GM18505 (cell line): ENCODE results near the gene TMEM87B.
"Not testable (repeated sequence)": the region's sequence is repeated elsewhere in the genome, so short reads cannot be mapped to it uniquely, and the experiment has no call there.

ENCODE experiments used
- ATAC-seq: cut with Tn5 transposase; IDR thresholded peaks from one replicate; pipeline ENCODE4 v1.9.1; 2021; ENCODE audit not compliant: unreplicated experiment
- POLR2A ChIP-seq: IDR thresholded peaks from 4 replicates; pipeline ENCODE4 v1.6.1; 2011; ENCODE audit warnings: borderline replicate concordance; ENCODE audit not compliant: insufficient read depth, insufficient read length; ENCODE audit errors: extremely low read depth

Gene TMEM87B

DNA sequence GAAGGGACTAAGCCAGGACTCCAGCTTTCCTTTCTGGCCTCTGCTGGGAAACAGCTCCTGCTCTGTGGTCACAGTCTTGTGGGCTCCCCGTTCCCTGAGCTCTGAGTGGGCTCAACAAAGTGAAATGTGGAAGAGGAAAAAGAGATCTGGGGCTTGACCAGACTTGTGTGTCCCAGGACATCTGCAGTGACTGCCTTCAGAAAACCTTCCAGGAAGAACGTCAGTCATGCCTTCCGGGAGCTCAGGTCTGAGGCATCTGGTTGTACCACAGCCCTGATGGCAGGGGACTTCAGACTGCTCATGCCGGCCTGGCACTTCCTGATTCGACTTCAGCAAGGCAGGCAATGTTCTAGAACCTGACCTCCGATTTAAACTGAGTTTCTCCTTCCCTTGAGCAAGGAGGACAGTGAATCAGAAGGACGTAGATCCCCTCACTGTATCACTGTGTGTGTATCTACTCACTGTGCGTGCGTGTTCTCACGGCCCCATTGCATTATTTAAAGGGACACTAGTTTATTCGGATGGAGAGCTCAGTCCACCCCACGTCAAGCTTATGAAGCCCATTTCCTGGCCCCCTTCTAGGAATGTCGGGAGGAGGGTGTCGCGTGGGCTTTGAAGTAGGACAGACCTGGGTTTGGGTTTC, 82.6 kb downstream of the TMEM87B start:
- ATAC-seq, result no peak
- TF ChIP-seq POLR2A, result no peak

DNA sequence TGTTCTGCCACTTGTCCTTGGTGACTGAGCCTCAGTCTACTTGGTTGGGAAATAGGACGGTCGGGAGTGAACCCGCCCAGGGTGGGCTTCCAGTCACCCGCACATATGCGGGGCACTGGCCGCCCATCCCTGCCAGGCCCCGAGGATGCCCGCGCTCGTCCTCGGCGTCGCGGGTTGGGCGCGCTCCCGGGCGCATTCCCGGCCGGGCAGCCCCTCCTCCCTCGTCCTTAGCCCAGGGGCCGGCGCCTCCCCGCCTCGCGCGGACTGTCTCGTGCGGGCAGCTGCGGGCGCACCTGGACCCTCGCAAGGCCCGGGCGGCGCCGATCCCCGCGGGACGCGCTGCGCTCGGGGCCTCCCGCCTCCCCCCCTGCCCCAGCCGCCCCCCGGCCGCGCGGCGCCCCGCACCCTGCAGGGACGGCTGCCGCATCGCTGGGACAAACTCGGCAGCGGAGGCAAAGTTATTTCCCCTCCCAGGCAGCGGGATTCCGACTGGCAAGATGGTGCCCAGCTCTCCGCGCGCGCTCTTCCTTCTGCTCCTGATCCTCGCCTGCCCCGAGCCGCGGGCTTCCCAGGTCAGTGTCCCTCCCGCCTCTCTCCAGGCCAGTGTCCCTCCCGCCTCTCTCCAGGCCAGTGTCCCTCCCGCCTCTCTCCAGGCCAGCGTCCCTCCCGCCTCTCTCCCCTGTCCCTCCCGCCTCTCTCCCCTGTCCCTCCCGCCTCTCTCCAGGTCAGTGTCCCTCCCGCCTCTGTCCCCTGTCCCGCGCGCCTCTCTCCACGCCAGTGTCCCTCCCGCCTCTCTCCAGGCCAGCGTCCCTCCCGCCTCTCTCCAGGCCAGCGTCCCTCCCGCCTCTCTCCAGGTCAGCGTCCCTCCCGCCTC, 83.3 kb downstream of the TMEM87B start, which contains the start of gene FBLN7:
FBLN7 (plus strand) TSS at position 227 of the 874 bp plus-strand sequence; CDS start at position 498, 271 bp downstream.
- ATAC-seq, result no peak

GRCh38 chr2:112139033-112139614, 84.1 kb downstream of the TMEM87B start:
- ATAC-seq, result not testable (repeated sequence)

More for the DNA sequence above, 83.3 kb downstream of the TMEM87B start, which contains the start of gene FBLN7:
- TF ChIP-seq POLR2A, result no peak

DNA sequence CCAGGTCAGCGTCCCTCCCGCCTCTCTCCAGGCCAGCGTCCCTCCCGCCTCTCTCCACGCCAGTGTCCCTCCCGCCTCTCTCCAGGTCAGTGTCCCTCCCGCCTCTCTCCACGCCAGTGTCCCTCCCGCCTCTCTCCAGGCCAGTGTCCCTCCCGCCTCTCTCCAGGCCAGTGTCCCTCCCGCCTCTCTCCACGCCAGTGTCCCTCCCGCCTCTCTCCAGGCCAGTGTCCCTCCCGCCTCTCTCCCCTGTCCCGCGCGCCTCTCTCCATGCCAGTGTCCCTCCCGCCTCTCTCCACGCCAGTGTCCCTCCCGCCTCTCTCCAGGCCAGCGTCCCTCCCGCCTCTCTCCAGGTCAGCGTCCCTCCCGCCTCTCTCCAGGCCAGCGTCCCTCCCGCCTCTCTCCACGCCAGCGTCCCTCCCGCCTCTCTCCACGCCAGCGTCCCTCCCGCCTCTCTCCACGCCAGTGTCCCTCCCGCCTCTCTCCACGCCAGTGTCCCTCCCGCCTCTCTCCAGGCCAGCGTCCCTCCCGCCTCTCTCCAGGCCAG, 84.7 kb downstream of the TMEM87B start:
- ATAC-seq, result not testable (repeated sequence)

- ATAC-seq, result no peak
- TF ChIP-seq POLR2A, result no peak
These were observed 85.2 kb downstream of the TMEM87B start for GRCh38 chr2:112140205-112140802.

GRCh38 chr2:112140899-112141625, 86.0 kb downstream of the TMEM87B start:
- no peak for TF ChIP-seq POLR2A
- ATAC-seq, result no peak

- ATAC-seq, result no peak
- TF ChIP-seq POLR2A, result no peak
These were observed 86.5 kb downstream of the TMEM87B start for GRCh38 chr2:112141626-112142007.

- no peak for ATAC-seq
These were observed 87.5 kb downstream of the TMEM87B start for GRCh38 chr2:112142525-112143078.

DNA sequence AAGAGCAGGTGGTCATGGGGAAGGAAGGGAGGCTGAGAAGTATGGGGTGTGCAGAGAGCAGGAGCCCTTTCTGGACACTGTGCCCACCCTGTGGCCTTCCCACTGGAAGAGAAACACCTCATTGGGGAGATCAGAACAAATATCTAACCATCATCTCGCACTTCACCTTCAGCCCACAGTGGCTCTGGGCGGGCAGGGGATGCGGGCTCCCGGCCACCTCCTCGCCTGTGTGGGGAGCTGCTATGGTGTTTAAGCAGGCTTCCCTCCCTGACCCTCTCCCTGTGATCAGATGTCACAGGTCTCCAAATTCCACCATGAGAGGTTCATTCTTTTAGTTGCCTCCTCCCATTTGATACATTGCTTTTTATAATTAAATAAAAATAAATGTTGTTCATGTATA, 88.1 kb downstream of the TMEM87B start:
- no peak for ATAC-seq
- no peak for TF ChIP-seq POLR2A

More at GRCh38 chr2:112142525-112143078, 87.5 kb downstream of the TMEM87B start:
- no peak for TF ChIP-seq POLR2A

DNA sequence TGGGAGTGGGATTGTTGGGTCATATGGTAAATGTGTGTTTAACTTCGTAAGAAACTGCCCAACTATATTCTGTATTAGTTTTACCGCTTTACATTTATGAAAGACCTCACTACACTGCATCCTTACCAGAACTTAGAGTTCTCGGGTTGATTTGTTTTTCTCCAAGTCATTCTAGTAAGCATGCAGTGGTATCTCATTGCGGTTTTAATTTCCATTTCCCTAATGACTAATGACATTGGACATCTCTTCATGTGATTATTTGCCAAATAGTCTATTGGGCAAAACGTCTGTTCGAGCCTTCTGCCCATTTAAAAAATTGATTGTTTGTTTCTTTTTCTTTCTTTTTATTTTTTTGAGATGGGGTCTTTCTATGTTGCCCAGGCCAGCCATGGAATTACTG, 89.9 kb downstream of the TMEM87B start:
- no peak for TF ChIP-seq POLR2A
- ATAC-seq, result no peak

DNA sequence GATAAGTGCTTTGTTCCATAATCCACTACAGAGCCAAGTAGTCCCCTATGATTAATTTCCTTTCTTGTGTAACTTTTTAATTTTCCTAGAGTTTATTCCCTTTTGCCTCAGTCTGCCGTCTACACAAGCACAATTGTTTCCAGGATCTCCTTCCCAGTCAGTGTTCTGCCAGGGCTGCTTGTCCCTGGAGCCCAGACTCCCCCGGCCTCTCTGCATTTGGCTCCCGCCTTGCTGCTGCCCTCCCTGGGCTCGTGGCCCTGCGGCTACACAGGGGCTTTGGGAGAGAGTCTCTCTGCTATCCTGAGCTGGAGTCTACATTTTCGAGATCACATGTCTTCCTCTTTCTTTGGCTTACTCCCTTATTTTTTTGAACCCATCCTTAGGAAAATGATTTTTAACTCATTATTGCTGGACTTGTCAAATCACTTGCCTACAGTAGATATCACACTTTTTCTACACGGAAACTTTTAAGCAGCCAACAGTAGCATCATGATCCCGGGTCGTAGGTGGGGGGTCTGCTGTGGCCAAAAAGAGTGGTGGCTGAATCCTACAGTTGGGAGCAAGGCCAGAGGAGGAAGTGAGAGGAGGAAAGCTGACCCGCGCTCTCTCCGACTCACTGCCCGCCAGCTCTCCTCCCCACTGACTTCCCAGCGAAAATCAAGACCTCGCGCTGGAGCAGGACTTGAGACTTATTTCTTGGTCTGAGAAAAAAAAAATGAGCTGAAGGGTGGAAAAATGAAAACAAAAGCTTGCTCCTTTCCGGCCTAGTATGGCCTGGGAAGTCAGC, 92.5 kb downstream of the TMEM87B start:
- no peak for TF ChIP-seq POLR2A
- ATAC-seq, result no peak

DNA sequence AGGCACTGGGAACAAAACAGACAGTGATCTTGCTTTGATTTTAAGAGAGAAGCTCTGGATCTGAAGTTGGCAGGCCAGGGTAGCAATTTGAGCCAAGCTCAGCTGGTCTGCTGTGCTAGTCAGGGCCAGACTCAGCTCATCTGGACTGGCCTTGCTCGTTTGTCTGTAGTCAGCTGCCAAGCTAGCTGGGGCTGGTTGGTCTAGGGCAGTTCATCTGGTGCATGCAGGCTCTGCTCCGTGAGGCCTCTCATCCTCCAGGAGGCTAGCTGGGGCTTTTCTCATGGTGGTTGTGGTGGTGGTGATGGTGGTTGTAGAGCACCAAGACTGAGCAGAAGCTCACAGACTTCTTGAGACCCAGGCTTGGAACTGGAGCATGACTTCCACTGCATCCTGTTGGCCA, 93.4 kb downstream of the TMEM87B start:
- no peak for TF ChIP-seq POLR2A
- ATAC-seq, result no peak
